Measurements from ENCODE around the gene ARFGAP1.

ARFGAP1 gene

DNA sequence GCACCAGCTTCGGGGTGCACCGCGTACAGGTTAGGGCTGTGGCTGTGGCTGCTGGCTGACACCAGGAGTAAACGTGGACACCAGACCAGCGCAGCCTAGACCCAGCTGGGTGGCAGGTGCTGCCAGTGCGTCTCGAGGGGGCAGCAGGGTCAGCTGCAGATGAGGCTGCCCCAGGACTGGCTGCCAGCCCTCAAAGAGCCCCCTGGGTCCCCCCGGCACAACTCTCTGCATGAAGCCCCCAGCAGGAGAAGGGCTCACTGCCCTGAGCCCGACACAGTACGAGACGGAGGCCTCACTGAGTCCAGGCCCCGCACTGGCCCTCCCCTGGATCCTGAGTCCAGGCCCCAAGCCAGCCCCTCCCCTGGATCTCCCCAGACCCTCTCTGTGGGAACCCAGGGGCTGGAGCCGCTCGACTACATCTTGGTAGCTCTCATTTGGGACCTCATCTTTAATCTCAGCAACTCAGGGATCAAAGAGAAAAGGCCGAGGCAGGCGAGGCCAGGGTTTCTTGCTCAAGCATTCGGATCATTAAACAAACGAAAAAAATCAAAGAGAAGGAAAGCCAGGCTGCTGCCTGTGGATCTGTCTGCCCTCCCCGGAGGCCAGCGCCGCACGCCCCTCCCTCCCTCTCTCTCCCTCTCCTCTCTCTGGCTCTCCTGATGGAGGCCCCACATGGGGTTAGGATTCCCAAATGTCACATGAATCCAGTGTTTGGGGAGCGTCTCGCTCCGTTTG is 11.4 kb upstream of the ARFGAP1 start:
- DNase-seq = no peak

DNA sequence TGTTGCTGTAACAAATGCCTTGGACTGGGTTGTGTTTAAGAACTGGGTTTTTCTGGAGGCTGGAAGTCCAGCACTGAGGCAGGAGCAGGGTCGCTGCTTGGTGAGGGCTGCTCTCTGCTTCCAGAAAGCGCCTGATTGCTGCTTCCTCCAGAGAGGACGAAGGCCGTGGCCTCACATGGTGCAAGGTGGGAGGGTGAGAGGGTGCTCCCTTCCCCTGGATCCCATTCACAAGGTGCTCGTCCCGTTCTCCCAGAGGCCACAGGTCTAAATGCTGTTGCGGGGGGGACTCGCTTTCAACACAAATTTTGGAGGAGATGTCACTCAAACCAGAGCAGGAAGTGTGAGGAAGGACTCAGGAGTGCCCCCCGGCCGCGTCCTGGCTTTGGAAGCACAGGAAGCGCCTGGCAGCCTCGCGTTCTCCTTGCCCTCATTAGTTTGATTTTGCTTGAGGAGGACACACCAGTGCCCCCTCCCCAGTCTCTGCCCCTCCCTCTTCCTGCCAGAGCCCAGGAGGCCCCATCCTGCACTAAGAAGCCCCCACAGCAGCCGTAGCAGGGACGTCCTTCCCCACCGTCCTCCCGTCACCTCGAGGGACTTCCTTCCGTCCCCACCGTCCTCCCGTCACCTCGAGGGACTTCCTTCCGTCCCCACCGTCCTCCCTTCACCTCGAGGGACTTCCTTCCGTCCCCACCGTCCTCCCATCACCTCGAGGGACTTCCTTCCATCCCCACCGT is 10.7 kb upstream of the ARFGAP1 start:
- no peak for DNase-seq

DNA sequence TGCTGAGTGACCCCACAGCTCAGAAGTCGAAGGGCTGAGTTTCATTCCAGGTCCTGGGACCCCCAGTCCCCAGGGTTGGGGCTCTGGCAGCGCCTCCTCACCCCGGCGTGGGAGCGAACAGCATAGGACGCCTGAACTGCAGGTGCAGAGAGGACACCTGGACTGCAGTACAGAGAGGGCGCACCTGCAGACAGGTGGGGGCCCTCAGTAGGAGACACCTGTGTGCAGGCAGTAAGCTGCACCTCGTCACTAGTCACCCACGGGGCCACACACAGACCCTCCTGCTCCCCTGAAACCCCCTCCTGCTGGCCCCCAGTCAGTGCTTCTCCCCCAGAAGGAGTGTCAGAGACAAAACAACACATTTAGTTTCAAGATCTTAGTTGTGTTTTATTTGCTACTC is 9.8 kb upstream of the ARFGAP1 start:
- DNase-seq = no peak

DNA sequence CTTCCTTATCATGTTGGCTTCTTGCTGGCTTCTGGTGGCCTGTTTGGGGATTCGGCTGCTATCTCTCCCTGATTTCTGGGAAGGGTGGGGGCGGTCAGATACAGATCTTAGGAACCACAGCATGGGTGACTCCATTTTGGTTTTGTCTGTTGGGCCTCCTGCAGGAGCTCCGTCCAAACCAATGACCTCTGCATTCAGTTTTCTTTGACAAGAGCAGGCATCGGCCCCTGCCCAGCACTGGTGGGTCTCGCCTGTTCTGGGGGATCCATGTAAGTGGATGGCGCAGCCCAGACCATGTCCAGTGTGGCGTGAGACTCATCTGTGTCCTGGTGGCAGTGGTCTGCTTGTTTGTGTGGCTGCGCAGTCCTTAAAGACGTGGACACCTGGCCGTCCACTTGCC is 8.6 kb upstream of the ARFGAP1 start:
- no peak for DNase-seq

DNA sequence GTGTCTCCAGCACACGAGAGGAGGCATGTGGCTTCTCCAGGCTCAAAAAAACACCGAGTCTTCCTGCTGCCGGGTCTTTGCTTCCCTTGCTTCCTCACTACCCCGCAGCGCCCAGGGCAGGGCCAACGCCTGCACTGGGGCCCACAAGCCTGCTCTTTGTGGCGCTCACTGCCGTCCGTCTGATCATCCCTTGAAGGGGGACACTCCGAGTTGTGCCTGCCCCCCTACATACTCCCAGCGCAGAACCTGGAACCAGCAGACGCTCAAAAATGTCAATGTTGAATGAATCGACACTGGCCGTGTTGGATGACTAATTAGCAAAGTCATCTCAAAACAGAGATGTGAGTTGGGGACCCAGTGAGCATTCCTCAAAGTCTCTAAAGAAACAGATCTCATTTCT is 8.1 kb upstream of the ARFGAP1 start:
- DNase-seq = no peak

DNA sequence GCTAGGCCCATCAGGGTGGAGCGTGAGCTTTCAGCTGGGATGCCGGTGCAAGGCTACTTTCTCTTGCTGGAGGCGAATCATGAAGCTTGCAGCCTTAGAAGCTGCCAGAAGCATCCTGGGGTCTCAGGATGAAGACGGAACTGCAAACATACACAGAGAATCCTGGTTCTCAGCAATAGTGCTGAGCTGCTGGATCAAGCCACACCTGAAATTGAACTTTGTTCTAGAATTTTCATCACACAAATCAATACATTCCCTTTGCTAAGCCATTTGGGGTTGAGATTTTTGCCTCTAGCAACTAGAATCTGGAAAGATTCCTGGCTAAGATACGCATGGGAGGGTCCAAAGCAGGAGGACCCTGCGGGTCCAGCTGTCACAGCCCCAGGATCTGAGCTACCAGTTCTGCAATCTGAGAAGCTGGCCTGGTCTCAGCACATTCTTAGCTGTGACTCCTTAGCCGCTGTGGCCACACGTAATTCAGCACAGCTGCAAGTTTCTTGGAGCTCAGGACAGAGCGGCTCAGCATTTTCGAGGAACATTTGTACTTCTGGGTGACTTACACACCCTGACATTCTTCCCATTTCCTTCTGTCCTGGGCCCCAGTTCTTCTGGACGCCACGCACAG is 6.6 kb upstream of the ARFGAP1 start:
- peak; percentile 84 for DNase-seq

DNA sequence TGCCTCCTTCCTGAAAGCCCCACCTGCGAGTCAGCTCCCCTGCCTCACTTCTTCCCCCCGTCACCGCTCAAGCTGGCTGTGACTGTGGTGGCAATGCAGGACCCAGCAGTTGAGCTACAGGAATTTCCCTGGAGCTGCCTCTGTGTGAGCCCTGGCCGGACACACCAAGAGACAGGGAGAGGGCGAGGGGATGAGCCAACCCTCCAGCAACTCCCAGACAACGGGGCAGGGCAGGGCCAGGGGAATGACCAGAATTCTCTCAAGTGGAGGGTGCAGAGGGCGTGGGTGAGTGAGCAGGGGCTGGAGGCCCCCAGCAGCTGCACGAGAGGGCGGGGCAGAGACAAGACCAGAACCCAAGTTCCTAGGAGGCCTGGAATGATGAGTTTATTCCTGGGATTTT is 4.9 kb upstream of the ARFGAP1 start:
- no peak for DNase-seq

DNA sequence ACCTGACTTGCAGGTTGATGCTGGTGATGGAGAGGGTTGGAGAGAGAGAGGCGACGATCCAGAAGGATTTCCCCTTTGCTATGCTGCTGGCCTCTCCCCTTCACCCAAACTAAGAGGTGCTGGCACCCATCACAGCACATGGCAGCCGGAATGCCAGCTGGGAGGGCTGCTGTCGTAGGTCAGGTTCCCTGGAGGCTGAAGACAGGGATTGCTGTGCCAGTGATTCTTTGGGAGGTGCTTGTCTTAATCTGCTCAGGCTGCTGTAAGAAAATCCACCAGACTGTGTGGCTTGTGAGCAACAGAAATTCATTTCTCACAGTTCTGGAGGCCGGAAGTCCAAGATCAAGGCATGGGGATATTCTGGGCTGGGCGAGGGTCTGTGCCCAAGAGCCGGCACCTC is 4.4 kb upstream of the ARFGAP1 start:
- DNase-seq = no peak

DNA sequence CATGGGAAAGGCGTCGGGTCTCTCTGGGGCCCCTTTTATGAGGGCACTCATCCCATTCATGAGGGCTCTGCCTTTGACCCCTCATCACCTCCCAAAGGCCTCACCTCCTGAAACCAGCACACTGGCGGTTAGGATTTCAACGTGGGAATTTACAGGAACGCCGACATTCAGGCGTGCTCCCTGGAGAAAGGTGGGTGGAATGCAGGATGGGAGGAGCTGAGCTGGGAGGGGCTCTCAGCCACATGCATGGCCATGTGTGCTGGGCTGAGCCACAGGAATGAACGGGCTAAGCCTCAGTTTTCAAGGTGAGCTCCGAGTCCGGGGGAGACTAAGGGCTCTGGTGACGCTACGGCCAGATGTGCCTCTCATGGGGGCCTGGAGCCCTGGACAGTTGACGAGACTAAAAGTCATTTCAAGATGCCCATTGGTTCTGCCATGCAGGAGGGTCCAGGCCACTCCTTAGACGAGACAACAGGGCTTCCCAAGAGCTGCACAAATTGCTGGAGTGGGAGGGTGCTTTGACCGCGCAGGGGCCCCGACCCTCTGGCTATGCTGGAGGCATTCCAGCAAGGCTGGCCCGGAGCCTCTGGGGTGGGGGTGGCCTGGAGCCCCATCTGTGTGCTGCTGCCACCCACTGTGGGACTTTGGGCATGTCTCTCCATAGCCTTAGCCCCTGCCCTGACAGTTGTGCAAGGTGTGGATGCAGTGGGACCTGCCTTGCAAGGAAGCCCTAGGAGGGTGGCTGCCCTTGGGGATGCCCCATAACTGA is 3.8 kb upstream of the ARFGAP1 start:
- no peak for DNase-seq

DNA sequence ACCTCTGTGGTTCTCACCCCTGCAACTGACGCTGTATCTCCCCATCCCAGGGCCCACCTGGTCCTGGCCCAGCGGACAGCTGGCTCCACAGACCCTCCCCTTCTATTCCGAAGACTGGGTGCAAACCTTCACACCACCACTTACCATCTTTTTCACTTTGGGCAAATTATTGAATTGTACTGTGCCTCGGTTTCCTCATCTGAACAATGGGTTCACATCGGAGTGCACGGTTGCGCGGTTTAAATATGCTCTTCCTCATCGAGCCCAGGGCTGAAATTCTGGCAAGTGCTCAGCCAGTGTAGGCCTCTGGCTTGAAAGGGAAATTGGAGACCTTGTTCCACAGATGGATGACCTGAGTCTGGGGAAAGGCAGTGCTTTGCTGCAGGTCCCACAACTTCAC is 2.9 kb upstream of the ARFGAP1 start:
- no peak for DNase-seq

DNA sequence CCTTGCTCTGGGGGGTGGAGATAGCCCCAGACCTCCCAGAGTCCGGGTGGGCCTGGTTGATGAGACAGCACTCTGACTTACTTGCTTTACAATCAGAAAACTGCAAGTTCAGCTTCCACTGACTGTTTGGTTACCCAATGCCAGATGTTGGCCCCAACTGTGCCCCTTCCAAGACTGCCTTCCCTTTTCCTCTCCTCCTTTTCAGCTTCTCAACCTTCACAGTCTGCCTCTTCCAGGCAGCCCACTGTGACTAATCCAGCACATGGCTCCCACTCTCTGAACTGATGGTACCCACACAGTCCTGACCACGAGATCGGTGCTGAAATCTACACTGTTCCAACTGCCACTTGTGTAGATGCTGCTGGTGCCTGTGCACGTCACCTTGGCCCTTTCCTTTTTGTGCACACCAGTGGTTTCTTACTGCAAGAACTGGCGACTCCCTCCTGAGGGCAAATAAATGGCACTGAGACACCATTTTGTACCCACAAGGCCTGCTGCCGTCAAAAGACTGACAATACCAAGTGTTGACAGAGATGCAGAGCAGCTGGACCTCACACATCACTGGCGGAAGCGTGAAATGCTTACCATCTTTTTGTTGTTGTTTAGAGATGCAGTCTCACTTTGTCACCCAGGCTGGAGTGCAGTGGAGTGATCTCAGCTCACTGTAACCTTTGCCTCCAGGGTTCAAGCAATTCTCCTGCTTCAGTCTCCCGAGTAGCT is 1.8 kb upstream of the ARFGAP1 start:
- no peak for DNase-seq

DNA sequence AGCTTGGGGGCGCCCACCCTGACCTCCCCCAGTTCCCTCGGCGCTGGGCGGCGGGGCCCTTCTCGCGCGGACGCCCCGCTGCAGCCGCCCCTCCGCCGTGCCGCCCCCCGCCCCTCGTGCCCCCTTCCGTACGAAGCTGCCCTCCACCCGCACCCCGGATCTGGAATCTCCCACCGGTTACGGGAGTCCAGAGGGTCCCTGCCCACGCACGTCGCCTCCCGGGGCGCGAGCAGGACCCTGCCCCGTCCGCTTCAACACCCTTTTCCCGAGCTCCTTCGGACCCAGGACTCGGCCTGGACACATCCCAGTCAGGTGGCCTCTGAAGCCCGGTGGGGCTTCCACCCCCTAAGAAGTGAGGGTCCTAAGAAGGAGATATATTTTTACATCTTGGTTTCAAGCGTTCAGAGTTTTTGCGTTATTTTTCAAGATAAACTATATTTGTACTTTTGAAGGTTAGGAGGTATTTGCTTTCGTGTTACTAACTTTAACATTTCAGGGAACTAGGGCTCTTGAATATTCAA is 506 bp downstream of the ARFGAP1 start:
- no peak for DNase-seq

DNA sequence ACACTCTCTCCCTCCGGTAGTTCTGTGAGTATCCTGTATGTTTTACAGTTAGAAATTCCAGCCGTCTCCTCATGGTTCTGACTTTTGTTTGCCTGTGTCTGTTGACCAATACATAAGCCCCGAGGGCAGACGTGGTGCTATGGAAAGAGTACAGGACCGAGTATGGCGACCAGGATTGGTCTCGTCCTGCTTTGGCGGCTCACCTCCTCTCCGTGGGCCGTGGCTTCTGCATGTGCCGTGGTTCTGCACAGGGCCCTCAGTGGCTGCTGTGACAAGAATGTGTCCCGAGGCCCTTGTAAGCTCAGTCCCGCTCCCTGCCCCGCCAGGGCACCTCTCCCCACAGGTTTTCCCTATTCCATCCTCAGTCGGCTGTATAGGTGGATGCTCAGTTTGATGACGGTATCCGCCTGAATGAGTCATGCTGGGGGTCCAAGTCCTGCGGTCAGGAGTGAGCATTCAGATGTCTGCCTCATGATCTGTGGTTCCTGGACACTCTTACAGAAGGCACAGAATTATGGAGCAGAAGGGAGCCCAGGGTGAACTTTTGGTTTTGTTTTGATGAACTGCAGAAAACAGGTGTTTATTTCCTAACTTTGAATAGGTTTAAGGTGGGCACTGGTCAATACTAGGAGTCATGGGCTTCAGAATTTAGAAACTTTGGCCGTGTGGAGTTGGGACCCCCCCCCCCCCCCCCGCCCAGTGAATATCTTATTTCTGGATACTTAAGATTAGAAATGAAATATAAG is 1.2 kb downstream of the ARFGAP1 start:
- no peak for DNase-seq

DNA sequence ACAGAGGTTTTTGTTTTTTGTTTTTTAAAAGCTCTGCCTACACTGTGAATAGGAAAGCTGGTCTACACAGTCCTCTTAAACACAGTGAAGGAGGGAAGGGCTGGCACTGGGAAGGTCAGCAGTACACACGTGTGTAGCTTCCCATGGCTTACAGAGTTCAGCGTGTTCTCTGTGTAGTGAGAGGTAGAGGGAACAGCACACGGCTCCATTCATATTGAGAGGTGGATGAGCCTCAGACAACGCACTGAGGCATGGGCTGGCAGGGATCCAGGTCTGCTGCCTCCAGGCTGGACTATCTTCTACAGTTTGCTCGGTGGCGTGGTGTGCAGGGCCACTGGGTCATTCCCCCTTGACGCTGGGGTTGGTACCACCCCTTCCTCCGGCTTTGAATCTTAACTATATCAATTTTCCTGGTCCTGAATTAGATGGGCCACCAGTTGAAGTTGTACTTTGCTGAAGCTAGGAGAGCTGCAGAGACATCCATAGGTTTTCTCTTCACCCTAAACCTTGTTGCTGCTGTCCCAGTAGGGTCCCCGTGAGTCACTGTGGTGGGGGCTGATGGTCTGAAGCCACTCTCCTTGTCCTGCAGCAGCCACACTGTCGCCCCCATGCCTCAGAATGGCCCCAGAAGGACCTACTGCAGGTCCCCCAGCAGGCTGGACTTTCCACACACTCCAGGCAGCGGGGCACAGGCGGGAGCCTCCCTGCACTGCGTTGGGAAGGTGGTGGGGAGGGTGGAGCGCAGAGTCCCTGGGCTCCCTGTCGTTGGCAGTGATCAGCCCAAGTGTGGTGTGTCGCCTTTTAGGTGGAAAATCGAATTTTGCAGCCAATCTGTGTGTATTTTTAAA is 2.0 kb downstream of the ARFGAP1 start:
- DNase-seq = no peak

DNA sequence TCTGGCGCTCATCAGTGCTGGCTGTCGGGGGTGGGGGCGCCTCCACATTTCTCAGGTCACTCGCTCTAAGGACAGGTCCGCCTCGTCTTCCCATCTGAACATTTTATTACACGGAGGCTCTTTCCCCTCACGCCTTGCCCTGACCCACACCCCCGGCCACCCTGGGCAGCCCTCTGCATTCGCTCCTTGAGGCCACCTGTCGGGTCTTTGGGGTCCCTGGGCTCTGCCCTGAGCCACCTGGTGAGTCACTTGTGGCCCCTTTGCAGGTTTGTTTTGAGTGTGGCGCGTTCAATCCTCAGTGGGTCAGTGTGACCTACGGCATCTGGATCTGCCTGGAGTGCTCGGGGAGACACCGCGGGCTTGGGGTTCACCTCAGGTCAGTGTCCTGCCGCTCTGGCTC is 3.2 kb downstream of the ARFGAP1 start:
- no peak for DNase-seq

DNA sequence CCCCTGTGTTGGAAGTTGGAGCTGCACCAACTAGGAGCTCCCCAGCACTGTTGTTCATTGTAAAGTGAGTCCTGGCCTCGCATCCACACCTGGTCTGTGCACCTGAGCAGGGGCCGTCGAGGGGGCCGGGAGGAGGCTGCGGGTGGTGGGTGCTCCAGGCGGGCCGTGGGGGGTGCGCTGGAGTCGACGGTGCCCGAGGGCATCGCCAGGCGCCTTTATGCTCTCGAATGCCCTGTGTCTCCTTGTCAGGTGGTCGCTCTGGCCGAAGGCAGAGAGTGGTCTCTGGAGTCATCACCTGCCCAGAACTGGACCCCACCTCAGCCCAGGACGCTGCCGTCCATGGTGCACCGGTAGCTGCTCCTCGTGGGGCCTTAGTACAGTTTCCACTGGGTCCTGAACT is 4.3 kb downstream of the ARFGAP1 start:
- DNase-seq = no peak

DNA sequence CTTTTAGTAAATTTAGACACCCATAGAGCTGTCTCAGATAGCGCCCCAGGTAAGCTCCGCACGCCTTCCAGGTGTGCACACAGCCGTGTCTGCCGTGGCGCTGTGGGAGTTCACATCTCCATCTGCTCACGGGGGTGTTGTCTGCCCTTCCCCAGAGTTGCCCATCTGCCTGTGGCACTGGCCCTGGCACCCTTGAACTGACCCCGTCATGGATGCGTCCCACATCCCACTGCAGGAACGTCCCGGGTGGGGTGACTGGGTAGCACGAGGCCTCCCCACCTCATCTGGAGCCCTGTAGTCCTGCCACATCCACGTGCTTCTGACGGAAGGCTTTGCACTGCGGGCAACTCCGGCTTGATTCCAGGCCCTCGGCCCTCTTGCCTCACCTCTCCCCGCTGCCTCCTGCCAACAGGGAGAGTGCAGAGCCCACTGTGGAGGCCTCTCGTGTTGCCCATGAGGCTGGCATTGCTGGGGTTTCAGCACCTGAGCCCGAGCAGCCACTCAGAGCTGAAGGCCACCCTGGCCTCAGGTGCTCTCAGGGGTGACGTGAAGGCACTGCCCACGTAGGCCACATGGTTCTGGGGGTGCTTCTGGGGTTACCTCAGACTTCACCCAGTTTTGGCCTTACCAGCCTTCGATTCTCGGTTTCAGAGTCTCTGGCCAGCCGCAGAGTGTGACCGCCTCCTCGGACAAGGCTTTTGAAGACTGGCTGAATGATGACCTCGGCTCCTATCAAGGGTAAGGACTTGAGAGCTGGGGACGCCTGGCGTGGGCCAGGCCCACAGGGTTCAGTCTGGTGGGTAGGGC is 5.1 kb downstream of the ARFGAP1 start:
- no peak for DNase-seq

DNA sequence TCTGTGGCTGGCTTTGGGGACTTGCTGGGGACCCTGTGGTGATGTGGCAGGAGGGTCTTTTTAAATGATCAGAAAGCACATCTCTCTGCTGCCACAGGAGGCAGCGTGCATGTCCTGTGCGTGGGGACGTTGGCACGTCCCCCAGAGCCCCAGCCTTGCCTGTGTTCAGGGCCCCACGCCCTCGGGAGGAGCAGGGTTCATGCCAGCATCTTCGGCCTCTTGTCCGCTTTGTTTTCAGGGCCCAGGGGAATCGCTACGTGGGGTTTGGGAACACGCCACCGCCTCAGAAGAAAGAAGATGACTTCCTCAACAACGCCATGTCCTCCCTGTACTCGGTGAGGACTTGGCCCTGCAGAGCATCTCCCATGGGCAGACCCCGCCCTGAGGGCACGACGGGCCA is 6.0 kb downstream of the ARFGAP1 start:
- DNase-seq = no peak

DNA sequence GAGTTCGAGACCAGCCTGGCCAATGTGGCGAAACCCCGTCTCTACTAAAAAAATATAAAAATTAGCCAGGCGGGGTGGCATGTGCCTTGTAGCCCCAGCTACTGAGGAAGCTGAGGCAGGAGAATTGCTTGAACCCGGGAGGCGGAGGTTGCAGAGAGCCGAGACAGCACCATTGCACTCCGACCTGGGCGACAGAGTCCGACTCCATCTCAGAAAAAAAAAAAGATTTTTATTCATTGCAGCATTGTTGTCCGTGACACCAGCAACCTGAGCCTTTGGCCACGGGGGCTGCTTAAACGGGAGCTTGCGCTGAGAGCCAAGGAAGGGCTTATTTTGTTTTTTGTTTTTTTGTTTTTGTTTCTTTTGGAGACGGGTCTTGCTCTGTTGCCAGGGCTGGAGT is 7.3 kb downstream of the ARFGAP1 start:
- no peak for DNase-seq

DNA sequence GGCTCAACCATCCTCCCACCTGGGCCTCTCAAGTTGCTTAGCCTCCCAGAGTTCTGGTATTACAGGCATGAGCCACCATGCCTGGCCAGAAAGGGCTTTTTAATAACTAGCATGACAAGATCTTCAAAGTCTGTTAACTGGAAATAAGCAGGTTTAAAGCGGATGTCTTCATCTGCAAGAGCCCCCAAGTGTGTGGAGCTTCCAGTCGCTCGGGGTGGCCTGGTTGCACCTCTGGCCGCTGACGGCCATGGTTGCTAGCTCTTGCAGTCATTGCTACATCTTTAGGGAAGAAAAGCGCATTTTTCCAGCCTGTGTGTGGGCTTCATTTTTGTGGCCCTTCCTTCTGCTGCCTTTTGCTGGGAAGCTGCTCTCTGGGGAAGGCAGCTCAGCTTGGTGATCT is 7.8 kb downstream of the ARFGAP1 start:
- DNase-seq = no peak

Data from femur (tissue), 1 donor.